Mesendoderm (in vitro differentiated cells): ENCODE measurements around the gene GABARAPL1.
A peak's percentile ranks its signal among the peaks of the same experiment; 100 is the strongest.
"Not testable (repeated sequence)": the region's sequence is repeated elsewhere in the genome, so short reads cannot be mapped to it uniquely, and the experiment has no call there.

Experiments used
- DNase-seq: peaks from one replicate; pipeline ENCODE4 v3.0.0; 2013
- H2AK5ac ChIP-seq: 2 replicates; pipeline ENCODE4 v1.6.1; 2013; ENCODE audit warnings: low read length, inconsistent platforms
- H2BK120ac ChIP-seq: 2 replicates; pipeline ENCODE4 v1.6.1; 2013; ENCODE audit warnings: low read depth, mild to moderate bottlenecking, low read length, moderate library complexity, mixed read lengths
- H2BK15ac ChIP-seq: replicated peaks from 2 replicates; pipeline ENCODE4 v1.6.1; 2013; ENCODE audit warnings: low read depth, mild to moderate bottlenecking, moderate library complexity
- H2BK5ac ChIP-seq: 2 replicates; pipeline ENCODE4 v1.6.1; 2013; ENCODE audit warnings: low read length, inconsistent platforms
- H3K18ac ChIP-seq: 2 replicates; pipeline ENCODE4 v1.6.1; 2013; ENCODE audit warnings: mild to moderate bottlenecking, low read length, mixed read lengths
- H3K23ac ChIP-seq: one replicate; pipeline ENCODE4 v1.6.1; 2013; ENCODE audit warnings: low read length
- H3K27ac ChIP-seq: 2 replicates; pipeline ENCODE4 v1.5.1; 2013; ENCODE audit warnings: low read depth, mild to moderate bottlenecking, inconsistent platforms, low read length, moderate library complexity
- H3K27me3 ChIP-seq: 2 replicates; pipeline ENCODE4 v1.6.1; 2013; ENCODE audit warnings: low read length, control low read depth, mild to moderate bottlenecking, inconsistent platforms; ENCODE audit not compliant: insufficient read depth, poor library complexity
- H3K36me3 ChIP-seq: 2 replicates; pipeline ENCODE4 v1.6.1; 2013; ENCODE audit warnings: low read length, inconsistent platforms; ENCODE audit not compliant: control insufficient read depth, insufficient read depth
- H3K4ac ChIP-seq: one replicate; pipeline ENCODE4 v1.6.1; 2013; ENCODE audit warnings: low read depth, mild to moderate bottlenecking, low read length, moderate library complexity
- H3K4me1 ChIP-seq: 2 replicates; pipeline ENCODE4 v1.6.1; 2013; ENCODE audit warnings: low read depth, low read length, inconsistent platforms; ENCODE audit not compliant: control insufficient read depth
- H3K4me2 ChIP-seq: 2 replicates; pipeline ENCODE4 v1.6.1; 2013; ENCODE audit warnings: low read length
- H3K4me3 ChIP-seq: 2 replicates; pipeline ENCODE4 v1.5.1; 2013; ENCODE audit warnings: mild to moderate bottlenecking, low read length
- H3K56ac ChIP-seq: one replicate; pipeline ENCODE4 v1.6.1; 2013; ENCODE audit warnings: low read length
- H3K79me1 ChIP-seq: 2 replicates; pipeline ENCODE4 v1.6.1; 2013; ENCODE audit warnings: low read length, inconsistent platforms
- H3K79me2 ChIP-seq: 2 replicates; pipeline ENCODE4 v1.6.1; 2013; ENCODE audit warnings: mild to moderate bottlenecking, low read length; ENCODE audit not compliant: control insufficient read depth, insufficient read depth
- H3K9ac ChIP-seq: 2 replicates; pipeline ENCODE4 v1.6.1; 2013; ENCODE audit warnings: low read length, inconsistent platforms
- H4K5ac ChIP-seq: one replicate; pipeline ENCODE4 v1.6.1; 2013; ENCODE audit warnings: low read length
- H4K8ac ChIP-seq: one replicate; pipeline ENCODE4 v1.6.1; 2013; ENCODE audit warnings: low read depth, mild to moderate bottlenecking, control low read depth, low read length, moderate library complexity
- WGBS: extraction: QIAGEN DNeasy Blood & Tissue Kit; methylation state at CpG from one replicate; pipeline ENCODE4 v1.1.7; 2013; ENCODE audit warnings: low lambda C conversion rate, missing lambda C conversion rate; ENCODE audit not compliant: insufficient coverage; ENCODE audit errors: extremely low coverage; 5-methylcytosine and 5-hydroxymethylcytosine counted together

Gene GABARAPL1

GRCh38 chr12:10215946-10216345, 3.3 kb downstream of the GABARAPL1 start:
- not testable (repeated sequence) for H2BK5ac ChIP-seq, H3K9ac ChIP-seq, DNase-seq, H2BK15ac ChIP-seq, H3K23ac ChIP-seq, H4K8ac ChIP-seq, H3K36me3 ChIP-seq, H3K4me1 ChIP-seq, H3K4me3 ChIP-seq, H3K4me2 ChIP-seq, H3K18ac ChIP-seq, H4K5ac ChIP-seq, H3K27ac ChIP-seq, H3K27me3 ChIP-seq, H3K4ac ChIP-seq, H3K79me1 ChIP-seq, H2AK5ac ChIP-seq
- no CpG with 5 or more reads among the region's 13 CpGs for WGBS
- Histone ChIP-seq H3K79me2 (peaks cover 25% of the 10 kb centered on the region), H3K56ac (peak overlapping the region; percentile 47), H2BK120ac (peak overlapping the region; percentile 32)

GRCh38 chr12:10218021-10218420, 5.3 kb downstream of the GABARAPL1 start:
- Histone ChIP-seq H2BK15ac (no peak overlapping the region), H4K8ac (no peak overlapping the region), H2BK5ac (no peak overlapping the region), H2BK120ac (no peak overlapping the region), H3K4me1 (no peaks in the 10 kb centered on the region), H3K4me2 (no peak overlapping the region), H3K4ac (no peak overlapping the region), H3K79me2 (peaks cover 25% of the 10 kb centered on the region), H3K79me1 (peaks cover 4% of the 10 kb centered on the region), H3K4me3 (no peak overlapping the region), H3K27ac (no peak overlapping the region), H3K23ac (no peak overlapping the region), H3K36me3 (peaks cover 12% of the 10 kb centered on the region), H3K18ac (no peak overlapping the region), H3K56ac (no peak overlapping the region), H2AK5ac (no peak overlapping the region), H3K27me3 (no peaks in the 10 kb centered on the region), H3K9ac (no peak overlapping the region), H4K5ac (no peak overlapping the region)
- no CpG with 5 or more reads among the region's 6 CpGs for WGBS
- no peak for DNase-seq

DNA sequence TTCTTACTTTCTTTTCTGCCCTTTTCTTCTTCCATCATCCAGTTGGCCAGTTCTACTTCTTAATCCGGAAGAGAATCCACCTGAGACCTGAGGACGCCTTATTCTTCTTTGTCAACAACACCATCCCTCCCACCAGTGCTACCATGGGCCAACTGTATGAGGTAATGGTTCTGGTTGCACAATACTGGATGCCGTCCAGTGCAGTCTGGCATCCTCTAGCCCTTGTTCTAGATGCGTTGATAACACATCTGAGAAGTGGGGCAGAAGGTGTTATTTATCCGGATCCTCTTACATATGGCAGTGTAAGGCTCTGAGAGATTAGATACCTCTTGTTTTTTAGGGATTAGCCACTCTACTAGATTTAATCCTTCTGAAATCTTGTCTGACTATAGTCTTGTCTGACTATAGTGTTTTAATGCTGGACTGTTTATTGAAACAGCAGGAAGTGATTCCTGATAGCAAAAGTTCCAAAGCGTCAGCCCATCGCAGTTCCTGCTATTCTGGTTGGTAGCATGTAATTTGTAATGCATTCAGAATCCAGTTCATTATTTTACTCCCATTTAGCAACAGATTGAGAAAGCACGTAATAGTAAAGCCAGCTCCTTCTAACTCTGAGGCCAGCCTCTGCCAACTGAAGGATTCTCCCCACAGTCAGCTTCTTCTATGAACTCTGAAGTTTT, 7.9 kb downstream of the GABARAPL1 start:
- Histone ChIP-seq H3K36me3 (peaks cover 21% of the 10 kb centered on the region), H2AK5ac (no peak overlapping the region), H2BK120ac (no peak overlapping the region), H4K5ac (no peak overlapping the region), H3K79me1 (peaks cover 4% of the 10 kb centered on the region), H3K27me3 (no peaks in the 10 kb centered on the region), H2BK15ac (no peak overlapping the region), H3K56ac (no peak overlapping the region), H3K4me1 (no peaks in the 10 kb centered on the region), H3K79me2 (peaks cover 7% of the 10 kb centered on the region), H3K9ac (no peak overlapping the region), H4K8ac (no peak overlapping the region), H3K23ac (no peak overlapping the region), H3K18ac (no peak overlapping the region), H3K4me3 (no peak overlapping the region), H3K27ac (no peak overlapping the region), H3K4ac (no peak overlapping the region), H3K4me2 (no peak overlapping the region), H2BK5ac (no peak overlapping the region)
- WGBS: no CpG with 5 or more reads among the region's 8 CpGs
- DNase-seq: no peak

GRCh38 chr12:10221846-10222245, 9.2 kb downstream of the GABARAPL1 start:
- no peak overlapping the region for H3K23ac ChIP-seq
- no peak overlapping the region for H2BK5ac ChIP-seq
- H3K56ac ChIP-seq: no peak overlapping the region
- H3K4me3 ChIP-seq: no peak overlapping the region
- H2AK5ac ChIP-seq: no peak overlapping the region
- no peak overlapping the region for H3K9ac ChIP-seq
- H3K18ac ChIP-seq: no peak overlapping the region
- no peak overlapping the region for H4K5ac ChIP-seq
- H3K27ac ChIP-seq: no peak overlapping the region
- DNase-seq: no peak
- no CpG with 5 or more reads among the region's 5 CpGs for WGBS
- peaks cover 2% of the 10 kb centered on the region for H3K79me2 ChIP-seq
- no peak overlapping the region for H3K4ac ChIP-seq
- H3K79me1 ChIP-seq: peaks cover 4% of the 10 kb centered on the region
- no peak overlapping the region for H2BK15ac ChIP-seq
- no peak overlapping the region for H3K4me2 ChIP-seq
- H3K36me3 ChIP-seq: peaks cover 21% of the 10 kb centered on the region
- no peaks in the 10 kb centered on the region for H3K27me3 ChIP-seq
- no peak overlapping the region for H4K8ac ChIP-seq
- no peaks in the 10 kb centered on the region for H3K4me1 ChIP-seq
- H2BK120ac ChIP-seq: no peak overlapping the region

DNA sequence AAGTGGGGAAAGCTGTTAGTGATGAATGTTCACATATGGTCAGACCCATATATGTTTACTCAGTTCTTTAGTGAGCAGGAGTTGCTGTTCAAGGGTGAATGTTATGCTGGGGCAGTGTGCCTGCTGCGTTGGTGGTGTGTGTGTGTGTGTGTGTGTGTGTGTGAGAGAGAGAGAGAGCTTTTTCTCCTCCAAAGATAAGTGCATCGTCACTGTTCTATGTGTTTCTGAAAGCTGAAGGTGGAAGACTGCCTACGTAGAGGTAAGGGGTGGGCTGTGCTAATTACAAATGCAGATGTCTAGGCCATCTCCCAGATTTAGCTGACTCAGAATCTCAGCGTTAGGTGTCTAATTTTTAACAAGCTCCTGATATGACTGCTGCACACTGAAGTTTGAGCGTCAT, 10.5 kb downstream of the GABARAPL1 start:
- Histone ChIP-seq H3K36me3 (peaks cover 21% of the 10 kb centered on the region), H3K9ac (no peak overlapping the region), H3K4me1 (no peaks in the 10 kb centered on the region), H2AK5ac (no peak overlapping the region), H3K23ac (no peak overlapping the region), H3K56ac (no peak overlapping the region), H3K4me2 (no peak overlapping the region), H3K27ac (no peak overlapping the region), H2BK5ac (no peak overlapping the region), H4K5ac (no peak overlapping the region), H3K4me3 (no peak overlapping the region), H3K18ac (no peak overlapping the region), H4K8ac (no peak overlapping the region), H2BK15ac (no peak overlapping the region), H3K79me2 (no peaks in the 10 kb centered on the region), H3K4ac (no peak overlapping the region), H3K27me3 (no peaks in the 10 kb centered on the region), H3K79me1 (peaks cover 4% of the 10 kb centered on the region), H2BK120ac (no peak overlapping the region)
- DNase-seq: no peak
- no CpG with 5 or more reads among the region's 5 CpGs for WGBS

DNA sequence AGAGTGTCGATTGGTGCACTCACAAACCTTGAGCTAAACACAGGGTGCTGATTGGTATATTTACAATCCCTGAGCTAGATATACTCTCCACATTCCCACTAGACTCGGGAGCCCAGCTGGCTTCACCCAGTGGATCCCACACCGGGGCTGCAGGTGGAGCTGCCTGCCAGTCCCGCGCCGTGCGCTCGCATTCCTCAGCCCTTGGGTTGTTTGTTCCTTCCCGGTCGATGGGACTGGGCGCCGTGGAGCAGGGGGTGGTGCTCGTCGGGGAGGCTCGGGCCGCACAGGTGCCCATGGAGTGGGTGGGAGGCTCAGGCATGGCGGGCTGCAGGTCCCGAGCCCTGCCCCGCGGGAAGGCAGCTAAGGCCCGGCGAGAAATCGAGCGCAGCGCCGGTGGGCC, 12.7 kb downstream of the GABARAPL1 start:
- H4K5ac ChIP-seq, H3K79me1 ChIP-seq, H2BK120ac ChIP-seq, H3K27ac ChIP-seq, H3K4me3 ChIP-seq, H3K4me1 ChIP-seq, H3K9ac ChIP-seq, H3K23ac ChIP-seq, H3K18ac ChIP-seq, DNase-seq, H2BK5ac ChIP-seq, H3K56ac ChIP-seq, H2AK5ac ChIP-seq, H3K4ac ChIP-seq, H3K79me2 ChIP-seq, H3K27me3 ChIP-seq, H4K8ac ChIP-seq, H3K4me2 ChIP-seq, H2BK15ac ChIP-seq: not testable (repeated sequence)
- peaks cover 17% of the 10 kb centered on the region for H3K36me3 ChIP-seq
- WGBS: no CpG with 5 or more reads among the region's 26 CpGs
